A549 (cell line): ENCODE measurements around the gene ABL1. TPM values are rescaled to one million over a fixed set of nuclear protein-coding genes. Genes with fewer than 3 reads are reported as not detected.

Experiments used
- ATAC-seq, 2 experiments: fragments of 200-7000 bp in 1 of 2; fragments of >200 bp in 1 of 2; cut with Nextera tagmentation in 1 of 2; cut with Tn5 transposase in 1 of 2; 3 replicates each; pipeline versions ENCODE4 v1.8.0 to v1.9.1; 2018 to 2020; ENCODE audit warnings: mild to moderate bottlenecking in 1 of 2, moderate library complexity in 1 of 2
- CTCF ChIA-PET: fragments of 300-600 bp; sonication (Branson Sonifier 250); formaldehyde crosslinking; extraction: SDS; loops from one replicate; lab custom pipeline; 2021; ENCODE audit warnings: antibody characterized with exemption, inconsistent platforms; lab: Yijun Ruan, JAX
- POLR2A ChIA-PET: fragments of 350-600 bp; formaldehyde crosslinking; extraction: SDS; loops from one replicate; lab custom pipeline; 2021; ENCODE audit warnings: antibody characterized with exemption, inconsistent platforms; lab: Yijun Ruan, JAX
- DNase-seq, 2 experiments: peaks; one replicate each; pipeline versions ENCODE4 v3.0.0 to v3.0.0-alpha.2; 2011 to 2016; ENCODE audit warnings: low read depth in 1 of 2, low spot score in 1 of 2
- FAIRE-seq: peaks from 2 replicates; lab custom pipeline; 2011; peaks lifted over from hg19 to GRCh38; lab: Jason Lieb, UNC
- H3K27ac ChIP-seq, 2 experiments: fragments of >200 bp; sonication (Bioruptor Twin); formaldehyde crosslinking; 3 replicates each; pipeline ENCODE4 v1.5.1; 2016 to 2017
- H3K4me1 ChIP-seq: fragments of >200 bp; sonication (Bioruptor Twin); formaldehyde crosslinking; 3 replicates; pipeline ENCODE4 v1.6.1; 2016
- H3K4me2 ChIP-seq: fragments of >200 bp; sonication (Bioruptor Twin); formaldehyde crosslinking; 3 replicates; pipeline ENCODE4 v1.6.1; 2016
- H3K4me3 ChIP-seq: fragments of >200 bp; sonication (Bioruptor Twin); formaldehyde crosslinking; 3 replicates; pipeline ENCODE4 v1.5.1; 2016
- H3K9me3 ChIP-seq: fragments of >200 bp; sonication (Bioruptor Twin); formaldehyde crosslinking; 3 replicates; pipeline ENCODE4 v1.6.1; 2016
- ATOH8 ChIP-seq: fragments of 250-450 bp; sonication (Bioruptor Pico); IDR thresholded peaks from 2 replicates; pipeline ENCODE4 v1.5.0; 2020; ENCODE audit warnings: low read depth, mild to moderate bottlenecking, moderate library complexity
- CBX2 ChIP-seq: fragments of 200-600 bp; sonication (generic); IDR thresholded peaks from 2 replicates; pipeline ENCODE4 v1.6.1; 2016; ENCODE audit warnings: low read depth, mild to moderate bottlenecking, borderline replicate concordance
- E2F6 ChIP-seq: IDR thresholded peaks from 2 replicates; pipeline ENCODE4 v1.6.1; 2012; ENCODE audit warnings: low read depth, borderline replicate concordance
- EHMT2 ChIP-seq: fragments of 200-600 bp; sonication (generic); IDR thresholded peaks from 2 replicates; pipeline ENCODE4 v1.6.1; 2016; ENCODE audit warnings: antibody characterized with exemption, low read depth, mild to moderate bottlenecking, moderate library complexity
- HES2 ChIP-seq: fragments of >200 bp; sonication (Bioruptor Twin); formaldehyde crosslinking; IDR thresholded peaks from 2 replicates; pipeline ENCODE4 v1.6.1; 2016
- HOXA7 ChIP-seq: fragments of 250-450 bp; sonication (Bioruptor Pico); IDR thresholded peaks from 2 replicates; pipeline ENCODE4 v1.5.0; 2020; ENCODE audit warnings: mild to moderate bottlenecking, moderate library complexity
- HOXB5 ChIP-seq: fragments of 250-450 bp; sonication (Bioruptor Pico); IDR thresholded peaks from 2 replicates; pipeline ENCODE4 v1.5.0; 2020; ENCODE audit warnings: mild to moderate bottlenecking, moderate library complexity
- JUNB ChIP-seq: fragments of >200 bp; sonication (Bioruptor Twin); formaldehyde crosslinking; IDR thresholded peaks from 2 replicates; pipeline ENCODE4 v1.6.1; 2016
- MAFK ChIP-seq: fragments of 450-650 bp; IDR thresholded peaks from 2 replicates; pipeline ENCODE4 v1.6.1; 2014; ENCODE audit not compliant: partially characterized antibody
- MAX ChIP-seq: IDR thresholded peaks from 2 replicates; pipeline ENCODE4 v1.6.1; 2012
- MYC ChIP-seq: IDR thresholded peaks from 2 replicates; pipeline ENCODE4 v1.6.1; 2012; ENCODE audit warnings: mild to moderate bottlenecking, inconsistent platforms, low read length, improper control_type of control experiment, borderline replicate concordance
- NFE2L2 ChIP-seq: fragments of 150-350 bp; conservative IDR thresholded peaks from 2 replicates; pipeline ENCODE4 v1.6.1; 2014; ENCODE audit warnings: low read length
- NPAS2 ChIP-seq: fragments of 250-450 bp; sonication (Bioruptor Pico); IDR thresholded peaks from 2 replicates; pipeline ENCODE4 v1.8.0; 2022; ENCODE audit warnings: mild to moderate bottlenecking, moderate library complexity, borderline replicate concordance
- NR3C1 ChIP-seq: fragments of >200 bp; sonication (Bioruptor Twin); formaldehyde crosslinking; IDR thresholded peaks from 3 replicates; pipeline ENCODE4 v1.6.1; 2017
- POLR2A ChIP-seq: IDR thresholded peaks from 2 replicates; pipeline ENCODE4 v1.6.1; 2012; ENCODE audit warnings: mild to moderate bottlenecking, low read length
- POLR2AphosphoS2 ChIP-seq: conservative IDR thresholded peaks from 2 replicates; pipeline ENCODE4 v1.6.1; 2012; ENCODE audit warnings: low read length, improper control_type of control experiment, inconsistent platforms
- RAD21 ChIP-seq, 2 experiments: fragments of >200 bp in 1 of 2; sonication (Bioruptor Twin) in 1 of 2; formaldehyde crosslinking in 1 of 2; IDR thresholded peaks in 1 of 2; conservative IDR thresholded peaks in 1 of 2; 2 replicates in 1 of 2; 3 replicates in 1 of 2; pipeline ENCODE4 v1.6.1; 2012 to 2018; ENCODE audit warnings: inconsistent platforms in 1 of 2
- RARB ChIP-seq: fragments of 250-450 bp; sonication (Bioruptor Pico); IDR thresholded peaks from 2 replicates; pipeline ENCODE4 v1.8.0; 2021; ENCODE audit warnings: mild to moderate bottlenecking, moderate library complexity
- RCOR1 ChIP-seq: fragments of 150-350 bp; IDR thresholded peaks from 2 replicates; pipeline ENCODE4 v1.6.1; 2014; ENCODE audit warnings: antibody characterized with exemption, low read length, low read depth
- SREBF2 ChIP-seq: fragments of 450-650 bp; IDR thresholded peaks from 2 replicates; pipeline ENCODE4 v1.6.1; 2014; ENCODE audit warnings: mild to moderate bottlenecking, moderate library complexity
- TFCP2L1 ChIP-seq: fragments of 250-450 bp; sonication (Bioruptor Pico); IDR thresholded peaks from 2 replicates; pipeline ENCODE4 v1.5.0; 2021; ENCODE audit warnings: mild to moderate bottlenecking
- USF2 ChIP-seq: fragments of 450-650 bp; IDR thresholded peaks from 2 replicates; pipeline ENCODE4 v1.6.1; 2014; ENCODE audit warnings: antibody characterized with exemption
- ZC3H11A ChIP-seq: fragments of 450-650 bp; IDR thresholded peaks from 2 replicates; pipeline ENCODE4 v1.6.1; 2014; ENCODE audit warnings: antibody characterized with exemption, mild to moderate bottlenecking
- ZSCAN20 ChIP-seq: fragments of 250-450 bp; sonication (Bioruptor Pico); IDR thresholded peaks from 2 replicates; pipeline ENCODE4 v1.8.0; 2022; ENCODE audit warnings: mild to moderate bottlenecking, moderate library complexity
- WGBS: methylation state at CpG from one replicate; pipeline ENCODE4 v1.1.6; 2017; ENCODE audit errors: missing lambda C conversion rate; 5-methylcytosine and 5-hydroxymethylcytosine counted together
- polyA plus RNA-seq, 4 experiments: library from polyadenylated mRNA; depleted of rRNA in 3 of 4; stranded (reverse); fragments of >200 nt; fragmentation: RNase III in 1 of 4; extraction: RNeasy Plus Mini Kit Qiagen cat#74134 plus additional on column Dnase treatment in 1 of 4; gene quantifications; 2 replicates in 3 of 4; 3 replicates in 1 of 4; pipeline ENCODE4 v1.2.3, GENCODE V29; 2011 to 2017

ABL1 gene
- polyA plus RNA-seq, 2 of the 4 experiments (the other 2 are of a cell fraction) = 26.5 to 32.4 TPM

- Histone ChIP-seq H3K27ac (peak overlapping the region in 1 of 2 experiments; percentile 93; a peak in 3 of 6 replicates), H3K4me2 (no peak overlapping the region), H3K4me3 (no peak overlapping the region), H3K4me1 (peaks cover 48% of the 10 kb centered on the region), H3K9me3 (no peaks in the 10 kb centered on the region)
- TF ChIP-seq ZC3H11A (no peak), RARB (CRISPR knock-in tag) (no peak), HOXA7 (no peak), RCOR1 (no peak)
- no peak for FAIRE-seq
- 89% methylated on average over 22 of the region's 23 CpGs for WGBS
- ChIA-PET CTCF (interaction anchor here (0.9 to 4.3 kb wide), 4 partner anchors 11 to 116 kb away, joined by 3 to 34 read pairs (median 4); no protein-coding TSS in a partner anchor), POLR2A (no interaction called here)
- no peak for DNase-seq
- ATAC-seq = no peak
Observed at GRCh38 chr9:130930132-130930803, 95.2 kb downstream of the ABL1 start.

- peaks cover 53% of the 10 kb centered on the region for H3K4me1 ChIP-seq
- TF ChIP-seq MYC = no peak
- TF ChIP-seq NR3C1 = no peak
- no peak for TF ChIP-seq SREBF2
- no peak for TF ChIP-seq POLR2AphosphoS2
- no peak for TF ChIP-seq MAX
- no peak for TF ChIP-seq RAD21 (conservative IDR thresholded peaks at IDR 0.05 in 1 of 2, IDR thresholded peaks at IDR 0.05 in 1 of 2)
- TF ChIP-seq USF2 = no peak
- TF ChIP-seq ATOH8 (CRISPR knock-in tag) = no peak
- no peak for TF ChIP-seq NPAS2
- no peak for TF ChIP-seq RCOR1
- TF ChIP-seq HOXB5 (CRISPR knock-in tag) = no peak
- TF ChIP-seq JUNB = no peak
- no peak overlapping the region for H3K4me3 ChIP-seq
- ATAC-seq = no peak
- FAIRE-seq = no peak
- ChIA-PET POLR2A (no interaction called here), CTCF (interaction anchor here (1.1 to 7.0 kb wide), 5 partner anchors 50 to 115 kb away, joined by 3 to 49 read pairs (median 34); no protein-coding TSS in a partner anchor)
- DNase-seq = no peak
- H3K4me2 ChIP-seq = no peak overlapping the region
- 92% methylated on average over 15 of the region's 15 CpGs for WGBS
- no peaks in the 10 kb centered on the region for H3K9me3 ChIP-seq
- H3K27ac ChIP-seq = peak overlapping the region in 1 of 2 experiments; percentile 93; a peak in 1 of 6 replicates
Observed at GRCh38 chr9:130930804-130931349, 95.8 kb downstream of the ABL1 start.

GRCh38 chr9:130931508-130932254 is 96.6 kb downstream of the ABL1 start:
- no peak for DNase-seq
- Histone ChIP-seq H3K9me3 (no peaks in the 10 kb centered on the region), H3K4me1 (peaks cover 61% of the 10 kb centered on the region), H3K4me2 (no peak overlapping the region), H3K4me3 (no peak overlapping the region), H3K27ac (peak overlapping the region in 1 of 2 experiments; percentile 72; a peak in 2 of 6 replicates)
- ChIA-PET CTCF (interaction anchor here (0.6 to 7.0 kb wide), 13 partner anchors 9 to 231 kb away, joined by 3 to 49 read pairs (median 4); no protein-coding TSS in a partner anchor), POLR2A (no interaction called here)
- no peak for ATAC-seq
- WGBS = 86% methylated on average over 20 of the region's 20 CpGs
- no peak for TF ChIP-seq MAFK
- no peak for TF ChIP-seq TFCP2L1 (CRISPR knock-in tag)
- TF ChIP-seq POLR2A = no peak
- TF ChIP-seq NFE2L2 = no peak
- no peak for TF ChIP-seq ZSCAN20 (CRISPR knock-in tag)
- TF ChIP-seq HES2 = no peak
- TF ChIP-seq EHMT2 = no peak
- TF ChIP-seq SREBF2 = no peak
- no peak for TF ChIP-seq CBX2
- TF ChIP-seq POLR2AphosphoS2 = no peak
- no peak for TF ChIP-seq E2F6
- no peak for FAIRE-seq
